Muscle of back (tissue), 13 donors: ENCODE results near the gene TPO. TPM values are rescaled to one million over a fixed set of nuclear protein-coding genes. Genes with fewer than 3 reads are reported as not detected.
"Not testable (repeated sequence)": the region's sequence is repeated elsewhere in the genome, so short reads cannot be mapped to it uniquely, and the experiment has no call there.

ENCODE experiments used
- DNase-seq, 3 donors: peaks; one replicate each; pipeline versions ENCODE4 v3.0.0 to v3.0.0-alpha.2; 2013
- long read RNA-seq, 9 donors: transcript quantifications; one replicate each; lab custom pipeline, GENCODE V29; 2026
- polyA plus RNA-seq, 10 donors: library from polyadenylated mRNA; unstranded; fragments of 120-200 nt; gene quantifications; one replicate each; pipeline ENCODE4 v1.2.1, GENCODE V29; 2013; ENCODE audit not compliant: insufficient read length in 10 of 10

TPO gene
- under 1 TPM; 0.04 to 0.68 (median 0.27) TPM for polyA plus RNA-seq
- long read RNA-seq, donor 1, result 0 reads
- long read RNA-seq, donor 2, result 0 reads
- long read RNA-seq, donor 3, result 0 reads
- long read RNA-seq, donor 4, result 0 reads
- long read RNA-seq, donor 5, result 0 reads
- long read RNA-seq, donor 6, result 0 reads
- long read RNA-seq, donor 7, result 0 reads
- long read RNA-seq, donor 8, result 0 reads
- long read RNA-seq, donor 9, result 0 reads

DNA sequence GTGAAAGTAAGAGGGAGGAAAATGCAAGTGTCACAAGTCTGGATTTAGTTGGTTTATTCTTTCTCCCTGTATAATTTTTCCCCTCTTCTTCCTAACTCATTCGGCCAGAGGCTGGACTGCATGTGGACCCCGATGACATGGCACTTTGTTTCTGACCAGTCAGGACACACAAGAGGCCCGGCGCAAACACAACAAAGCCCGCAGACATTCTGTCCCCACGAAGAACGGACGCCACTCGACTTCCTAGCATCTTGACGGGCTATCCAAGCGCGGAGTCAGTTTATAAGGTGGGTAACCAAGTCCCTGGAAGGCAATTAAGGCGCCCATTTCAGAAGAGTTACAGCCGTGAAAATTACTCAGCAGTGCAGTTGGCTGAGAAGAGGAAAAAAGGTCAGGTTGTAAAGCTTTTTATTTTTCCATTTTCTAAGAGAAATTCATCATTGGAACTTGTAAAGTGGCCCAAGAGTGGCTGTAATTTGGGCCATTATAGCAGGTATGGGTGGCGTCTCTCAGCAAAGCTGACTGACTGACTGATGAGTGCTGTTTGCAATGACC lies at the start of gene TPO:
TPO (plus strand) TSS at position 308 of the 555 bp plus-strand sequence. CDS start 946 bp downstream, outside the sequence.
- DNase-seq, result no peak

DNA sequence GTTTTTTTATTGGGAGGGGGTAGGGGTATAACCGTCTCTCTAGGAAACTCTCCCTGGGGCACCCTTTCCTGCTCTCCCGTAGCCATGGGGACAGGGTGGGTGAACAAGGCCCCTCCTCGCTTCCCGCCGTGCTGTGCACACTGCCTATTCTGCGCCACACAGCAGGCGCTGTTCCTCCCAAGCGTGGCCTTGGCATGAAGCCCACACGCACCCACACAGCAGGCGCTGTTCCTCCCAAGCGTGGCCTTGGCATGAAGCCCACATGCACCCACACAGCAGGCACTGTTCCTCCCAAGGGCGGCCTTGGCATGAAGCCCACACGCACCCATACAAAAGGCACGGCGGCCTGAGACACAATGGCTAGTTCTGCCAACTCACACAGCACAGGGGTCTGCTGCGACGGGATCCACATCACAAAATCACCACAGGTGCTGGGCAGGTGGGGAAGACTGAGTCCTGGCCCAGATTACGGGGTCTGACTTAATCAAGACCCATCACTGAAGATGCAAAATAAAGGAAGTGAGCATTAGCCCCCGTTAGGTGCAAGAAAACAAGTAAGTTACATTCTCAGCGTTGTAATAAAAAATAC lies 46.6 kb upstream of the TPO start:
- DNase-seq, result no peak

DNA sequence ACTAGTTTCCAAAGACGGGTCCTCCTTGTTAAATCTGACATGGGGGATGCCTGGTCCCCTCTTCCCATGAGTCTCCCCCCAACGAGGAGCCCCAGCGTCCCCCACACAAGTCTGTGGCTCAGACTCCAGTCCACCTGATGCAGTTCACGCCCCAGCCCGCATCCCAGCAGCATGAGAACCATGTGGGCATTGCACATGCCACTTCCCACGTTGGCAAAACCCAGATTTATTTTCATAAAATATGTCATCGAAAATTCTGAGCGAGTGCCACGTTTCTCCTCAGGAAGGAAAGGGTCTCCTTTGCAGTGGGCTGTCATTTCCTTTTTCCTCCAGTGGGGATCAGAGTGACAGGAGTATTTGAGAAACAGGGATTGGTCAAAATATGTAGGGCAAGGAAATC lies 45.7 kb upstream of the TPO start:
- no peak for DNase-seq

DNA sequence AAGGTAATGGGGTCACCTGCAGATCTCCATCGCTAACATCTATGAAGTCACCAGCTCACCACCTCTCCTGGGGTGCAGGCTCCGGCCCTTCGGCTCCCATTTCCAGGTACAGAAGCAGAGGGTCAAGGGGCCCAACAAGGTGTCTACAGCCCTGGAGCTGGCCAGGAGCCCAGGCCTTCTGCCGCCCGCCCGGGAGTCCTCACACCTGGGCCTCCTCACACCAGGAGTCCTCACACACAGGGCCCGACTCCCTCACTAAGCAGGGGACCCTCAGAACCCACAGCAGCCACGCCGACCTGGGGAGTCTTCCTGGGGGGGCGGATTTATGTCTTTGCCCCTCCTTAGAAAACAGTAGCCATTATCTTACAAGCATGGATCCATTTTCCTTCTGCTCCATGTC lies 43.4 kb upstream of the TPO start:
- DNase-seq, result no peak

DNA sequence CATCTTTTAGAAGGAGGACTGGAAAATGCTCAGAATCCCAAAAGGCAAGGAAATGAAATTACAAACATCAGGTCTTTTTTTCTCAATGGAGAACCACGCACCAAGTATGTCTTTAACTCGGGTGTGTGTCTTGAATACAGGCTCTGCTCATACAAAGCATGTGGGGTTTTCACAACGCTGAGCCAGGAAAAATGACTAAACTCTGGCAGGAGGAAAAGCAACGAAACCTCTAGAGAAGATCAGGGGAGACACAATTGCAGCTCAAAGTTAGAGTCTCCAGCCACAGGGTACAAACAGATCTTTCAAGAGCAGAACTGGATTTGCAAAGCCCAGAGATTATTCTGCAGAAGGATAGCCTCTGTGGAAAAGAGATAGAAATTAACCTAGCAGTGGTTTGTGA lies 42.8 kb upstream of the TPO start:
- DNase-seq, result peak; percentile 22 to 69 (median 35)

DNA sequence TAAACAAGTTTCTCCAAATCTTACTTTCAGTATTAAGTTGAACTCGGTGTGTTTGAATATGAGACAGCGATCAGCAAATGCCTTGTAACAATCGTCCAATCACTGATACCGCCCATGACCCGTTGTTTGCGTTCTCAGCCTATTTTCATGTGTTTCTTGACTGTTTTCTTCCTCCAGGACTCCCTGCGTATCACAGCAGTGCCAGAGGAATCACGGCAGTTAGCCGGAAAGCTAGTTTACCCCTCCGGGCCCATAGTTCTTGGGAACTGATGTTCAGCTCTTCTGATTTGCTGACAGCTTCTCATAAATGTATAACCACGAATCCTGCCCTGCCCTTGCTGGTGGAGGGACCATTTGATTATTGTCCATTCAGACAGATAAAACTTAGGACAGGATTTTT lies 42.2 kb upstream of the TPO start:
- peak in 2 of 3 donors; percentile 7 to 39 for DNase-seq

DNA sequence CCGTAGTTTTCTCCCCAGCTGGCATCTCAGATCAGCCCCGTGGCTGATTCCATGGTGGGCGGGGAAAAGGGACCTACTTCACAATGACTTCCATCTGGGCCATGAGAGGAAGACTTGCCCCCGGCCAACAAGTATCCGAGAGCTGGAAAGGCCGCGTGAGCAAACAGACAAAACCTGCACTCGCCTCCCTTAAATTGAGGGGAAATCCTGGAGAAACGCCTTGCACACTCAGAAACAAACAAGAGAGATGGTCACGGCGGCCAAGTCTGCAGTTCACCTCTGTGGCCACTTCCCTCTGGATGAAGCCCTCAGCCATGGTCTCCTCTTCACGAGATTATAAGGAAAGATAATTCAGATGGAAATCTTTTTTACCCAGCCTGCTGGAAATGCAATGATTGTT lies 39.4 kb upstream of the TPO start:
- DNase-seq, result no peak

DNA sequence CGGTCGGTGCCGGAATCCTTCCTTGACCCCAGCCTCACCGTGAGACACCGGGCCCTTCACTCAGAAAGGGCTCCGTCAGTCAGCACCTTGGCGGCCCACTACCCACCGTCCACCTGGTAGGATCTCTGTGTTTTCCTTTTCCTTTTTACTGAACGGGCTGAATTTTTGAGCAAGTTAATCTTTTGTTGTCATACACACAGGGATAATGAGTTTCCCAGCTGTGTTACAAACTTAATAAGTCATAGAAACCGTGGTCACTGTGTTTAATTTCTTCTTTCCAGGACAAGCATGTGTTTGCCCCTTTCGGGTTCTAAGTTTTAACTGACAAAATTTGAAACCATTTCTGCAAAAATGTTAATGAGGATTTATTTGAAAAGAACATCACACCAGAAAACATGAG lies 39.0 kb upstream of the TPO start:
- DNase-seq, result no peak

DNA sequence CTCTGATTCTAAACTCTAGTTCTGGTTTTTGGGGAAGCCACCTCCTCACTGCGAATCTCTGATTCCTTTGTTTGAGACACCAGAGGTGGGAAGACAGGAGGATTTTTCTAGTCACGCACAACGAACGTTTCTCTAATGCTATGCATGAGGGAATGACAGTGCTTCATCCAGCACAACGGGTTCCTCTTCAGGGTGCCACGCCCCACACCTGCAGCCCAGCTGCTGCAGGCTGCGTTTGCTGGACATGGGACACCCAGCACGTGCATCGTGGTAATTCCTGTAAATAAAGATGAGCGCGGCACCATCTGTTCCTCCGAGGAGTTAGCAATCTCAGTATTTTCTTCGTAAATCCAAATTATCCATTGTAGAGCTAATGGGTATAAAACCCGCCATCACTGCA lies 37.5 kb upstream of the TPO start:
- no peak for DNase-seq

DNA sequence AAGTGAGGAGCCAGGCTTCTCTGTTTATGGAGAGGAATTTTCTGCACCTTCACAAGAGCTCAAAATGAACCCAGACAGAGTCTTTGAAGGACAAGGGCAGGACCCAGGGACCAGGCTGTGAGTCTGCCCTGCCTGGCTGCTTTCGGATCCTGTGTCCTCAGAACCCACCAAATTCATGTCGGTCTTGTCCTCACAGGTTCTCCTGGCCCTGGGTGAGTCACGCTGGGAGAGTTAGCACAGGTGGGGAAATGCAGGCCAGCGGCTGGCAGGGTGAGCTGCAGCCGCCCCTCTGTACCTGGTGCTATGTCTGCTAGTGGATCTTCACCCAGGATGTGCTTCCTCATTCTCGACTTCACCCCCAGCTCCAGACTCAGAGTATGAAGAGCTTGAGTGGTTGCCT lies 35.8 kb upstream of the TPO start:
- no peak for DNase-seq

DNA sequence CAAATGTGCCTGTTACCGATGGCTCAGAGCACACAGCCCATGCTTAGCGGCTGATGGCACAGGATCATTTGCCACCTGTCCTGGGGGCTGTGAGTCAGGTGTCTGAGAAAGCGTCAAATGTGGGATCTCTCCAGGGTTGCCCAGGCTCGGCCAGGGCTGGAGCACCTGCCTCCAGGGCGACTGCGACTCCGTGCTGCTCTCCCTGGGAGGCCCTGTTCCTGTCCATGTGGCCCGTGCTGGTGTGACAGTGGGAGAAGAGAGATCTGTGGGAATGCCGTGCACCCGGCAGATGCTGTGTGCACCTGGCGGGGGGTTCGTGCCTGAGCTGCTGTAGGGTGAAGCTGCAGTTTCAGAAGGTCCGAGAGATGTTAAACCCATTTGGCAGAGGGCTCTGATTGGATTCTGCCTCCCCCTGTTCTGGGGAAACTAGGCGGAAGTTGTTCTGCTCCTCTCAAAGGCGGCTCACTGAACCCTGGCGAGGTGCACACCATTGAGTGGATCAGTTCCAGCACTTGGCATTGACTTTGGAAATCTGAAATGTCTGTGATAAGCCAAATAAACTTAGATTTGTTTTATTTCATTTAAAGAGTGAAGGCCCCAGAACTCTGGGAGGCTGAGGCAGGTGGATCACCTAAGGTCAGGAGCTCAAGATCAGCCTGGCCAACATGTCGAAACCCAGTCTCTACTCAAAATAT lies 34.7 kb upstream of the TPO start:
- DNase-seq, result no peak

DNA sequence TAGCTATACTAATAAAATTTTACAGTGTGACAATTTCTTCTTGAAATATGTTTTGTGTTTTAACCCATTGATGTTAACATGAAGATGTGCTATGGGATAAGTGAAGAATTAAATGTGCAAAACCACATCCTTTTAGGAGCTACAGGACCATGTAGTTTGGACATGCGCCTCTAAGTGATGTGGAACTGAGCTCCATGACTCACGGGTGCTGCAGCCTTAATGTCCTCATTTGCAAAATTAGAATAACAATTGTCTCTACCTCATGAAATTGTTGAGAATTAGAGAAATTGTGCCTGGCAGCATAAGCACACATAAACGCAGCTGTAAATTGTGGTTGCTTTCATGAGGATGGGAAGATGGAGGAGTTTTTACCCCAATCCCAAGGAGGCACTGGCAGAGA lies 31.6 kb upstream of the TPO start:
- DNase-seq, result no peak

DNA sequence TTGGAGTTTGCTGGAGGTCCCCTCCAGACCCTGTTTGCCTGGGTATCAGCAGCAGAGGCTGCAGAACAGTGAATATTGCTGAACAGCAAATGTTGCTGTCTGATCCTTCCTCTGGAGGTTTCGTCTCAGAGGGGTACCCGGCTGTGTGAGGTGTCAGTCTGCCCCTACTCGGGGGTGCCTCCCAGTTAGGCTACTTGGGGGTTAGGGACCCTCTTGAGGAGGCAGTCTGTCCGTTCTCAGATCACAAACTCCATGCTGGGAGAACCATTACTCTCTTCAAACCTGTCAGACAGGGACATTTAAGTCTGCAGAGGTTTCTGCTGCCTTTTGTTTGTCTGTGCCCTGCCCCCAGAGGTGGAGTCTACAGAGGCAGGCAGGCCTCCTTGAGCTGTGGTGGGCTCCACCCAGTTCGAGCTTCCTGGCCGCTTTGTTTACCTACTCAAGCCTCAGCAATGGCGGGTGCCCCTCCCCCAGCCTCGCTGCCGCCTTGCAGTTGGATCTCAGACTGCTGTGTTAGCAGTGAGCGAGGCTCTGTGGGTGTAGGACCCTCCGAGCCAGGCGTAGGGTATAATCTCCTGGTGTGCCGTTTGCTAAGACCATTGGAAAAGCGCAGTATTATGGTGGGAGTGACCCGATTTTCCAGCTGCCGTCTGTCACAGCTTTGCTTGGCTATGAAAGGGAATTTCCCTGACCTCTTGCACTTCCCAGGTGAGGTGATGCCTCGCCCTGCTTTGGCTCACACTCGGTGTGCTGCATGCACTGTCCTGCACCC lies 25.1 kb upstream of the TPO start:
- DNase-seq, result not testable (repeated sequence)

DNA sequence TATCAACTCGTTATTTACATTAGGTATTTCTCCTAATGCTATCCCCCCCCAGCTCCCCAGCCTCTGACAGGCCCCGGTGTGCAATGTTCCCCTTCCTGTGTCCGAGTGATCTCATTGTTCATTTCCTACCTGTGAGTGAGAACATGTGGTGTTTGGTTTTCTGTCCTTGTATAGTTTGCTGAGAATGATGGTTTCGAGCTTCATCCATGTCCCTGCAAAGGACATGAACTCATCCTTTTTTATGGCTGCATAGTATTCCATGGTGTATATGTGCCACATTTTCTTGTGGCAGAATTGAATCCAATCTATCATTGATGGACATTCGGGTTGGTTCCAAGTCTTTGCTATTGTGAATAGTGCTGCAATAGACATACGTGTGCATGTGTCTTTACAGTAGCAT lies 23.1 kb upstream of the TPO start:
- DNase-seq, result not testable (repeated sequence)

DNA sequence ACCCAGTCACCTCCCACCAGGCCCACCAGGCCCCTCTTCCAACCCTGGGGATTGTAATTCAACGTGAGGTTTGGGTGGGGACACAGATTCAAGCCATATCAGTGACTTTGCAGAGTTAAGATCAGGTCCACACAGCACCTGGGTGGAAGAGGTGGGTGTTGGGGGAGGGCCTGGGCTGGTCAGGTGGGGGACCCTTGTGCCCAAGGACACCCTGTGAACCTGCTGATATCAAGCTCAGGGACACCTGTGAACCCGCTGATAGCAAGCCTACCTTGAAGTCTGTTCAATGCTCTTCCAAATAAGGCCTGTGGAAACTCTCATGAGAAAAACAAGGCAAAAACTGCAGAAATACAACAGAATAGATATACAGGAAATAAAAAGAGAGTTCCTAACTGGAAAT lies 19.9 kb upstream of the TPO start:
- DNase-seq, result no peak

DNA sequence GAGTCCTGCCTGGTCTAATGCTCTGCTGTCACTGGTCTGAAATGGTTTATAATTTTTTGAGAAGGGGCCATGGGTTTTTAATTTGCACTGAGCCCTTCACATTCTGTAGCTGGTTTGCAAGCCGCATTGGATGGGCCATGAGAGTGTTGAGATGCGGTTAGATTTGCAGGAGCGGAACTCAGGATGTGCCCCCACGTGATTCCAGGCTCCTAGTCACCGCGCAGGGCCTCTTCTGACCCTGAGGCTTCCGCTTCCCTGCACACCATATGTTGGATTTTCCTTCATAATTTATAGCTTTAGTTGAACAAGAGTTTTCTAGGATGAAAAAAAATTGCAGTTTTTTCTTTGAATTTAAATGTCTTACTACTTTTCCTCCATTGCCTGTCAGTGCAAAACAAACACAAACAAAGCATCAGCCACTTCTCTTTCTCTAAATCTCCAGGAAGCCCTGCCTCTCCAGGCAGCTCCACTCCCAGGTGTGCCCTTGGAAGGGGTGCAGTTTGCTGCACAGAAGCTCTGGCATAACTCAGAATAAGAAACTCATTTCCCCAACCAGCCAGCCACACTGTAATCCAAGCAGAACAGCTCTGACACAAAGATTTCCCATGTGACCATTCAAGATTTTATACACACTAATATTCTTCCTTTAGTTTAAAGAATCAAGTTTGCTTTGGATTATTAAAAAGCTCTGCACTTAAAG lies 18.4 kb upstream of the TPO start:
- no peak for DNase-seq

DNA sequence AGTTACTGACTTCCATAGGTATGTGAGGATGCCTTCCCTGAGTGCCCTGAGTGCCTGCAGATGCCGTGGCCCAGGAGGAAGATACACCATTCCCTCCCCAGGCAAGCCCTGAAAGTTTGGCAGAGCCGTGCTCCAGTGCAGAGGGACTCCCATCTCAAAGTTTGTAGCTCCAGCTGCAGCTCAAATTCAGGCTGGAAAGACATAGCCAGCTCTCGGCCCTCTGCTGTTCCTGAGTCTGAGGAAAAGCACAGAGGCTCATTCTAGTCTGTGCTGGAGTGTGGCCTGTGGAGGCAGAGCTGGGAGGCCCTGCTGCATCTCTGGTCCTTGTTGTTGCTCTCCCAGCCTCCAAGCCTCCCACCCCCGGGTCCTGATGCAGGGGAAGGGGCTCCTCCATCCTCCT lies 15.9 kb upstream of the TPO start:
- peak in 2 of 3 donors; percentile 24 to 70 for DNase-seq

DNA sequence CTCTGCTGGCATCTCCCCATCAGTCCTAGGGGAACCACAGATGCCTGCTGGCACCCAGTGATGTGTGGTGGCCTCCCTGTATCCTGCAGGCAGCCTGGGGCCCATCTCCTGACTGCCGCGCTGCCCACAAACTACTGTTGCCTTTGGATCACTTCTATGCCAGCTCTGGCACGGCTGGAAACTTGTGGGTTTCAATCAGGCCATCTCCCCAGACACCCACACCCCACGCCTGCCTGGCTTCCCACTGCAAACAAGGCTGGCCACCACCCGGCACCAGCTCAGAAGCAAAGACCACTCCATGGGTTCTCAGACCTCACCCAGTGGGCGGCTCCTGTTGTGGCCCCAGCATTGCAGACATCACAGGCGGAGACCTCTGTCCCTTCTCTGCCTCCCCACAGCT lies 15.1 kb upstream of the TPO start:
- DNase-seq, result no peak

DNA sequence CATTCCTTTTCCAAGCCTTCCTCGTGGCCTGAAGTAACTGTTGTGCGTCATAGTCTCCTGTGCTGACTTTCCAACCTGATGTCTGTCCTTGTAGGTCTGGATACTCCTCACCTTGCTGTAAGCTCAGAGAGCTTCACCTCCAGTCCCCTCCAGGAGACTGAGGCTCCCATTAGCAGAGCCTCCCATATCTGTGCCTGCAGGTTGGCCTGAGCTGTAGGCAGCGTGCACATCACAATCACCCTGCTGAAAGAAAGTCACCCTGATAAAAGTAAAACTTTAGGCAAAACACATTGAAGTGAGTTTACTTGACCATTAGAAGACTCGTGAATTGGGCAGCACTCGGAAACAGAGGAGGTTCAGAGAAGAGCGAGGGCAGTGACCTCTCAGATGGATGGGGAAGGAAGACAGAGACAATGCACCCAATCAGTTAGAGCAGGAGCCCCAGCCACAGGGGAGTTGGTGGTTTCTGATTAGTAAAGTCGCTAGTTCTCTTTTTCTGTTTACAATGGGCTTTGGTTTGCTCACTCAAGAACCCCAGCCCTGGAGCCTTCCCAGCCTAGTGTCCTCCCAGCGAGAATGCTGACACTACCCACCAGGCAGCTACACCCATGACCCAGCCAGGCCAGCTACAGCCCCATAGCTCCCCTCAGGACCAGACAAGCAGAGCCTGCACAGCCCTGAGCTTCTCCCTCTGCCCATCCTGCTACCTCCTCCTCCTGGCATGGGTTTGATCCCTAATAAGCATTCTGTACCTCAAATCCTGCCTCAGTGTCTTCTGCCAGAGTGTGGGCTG lies 12.1 kb upstream of the TPO start:
- DNase-seq, result no peak

DNA sequence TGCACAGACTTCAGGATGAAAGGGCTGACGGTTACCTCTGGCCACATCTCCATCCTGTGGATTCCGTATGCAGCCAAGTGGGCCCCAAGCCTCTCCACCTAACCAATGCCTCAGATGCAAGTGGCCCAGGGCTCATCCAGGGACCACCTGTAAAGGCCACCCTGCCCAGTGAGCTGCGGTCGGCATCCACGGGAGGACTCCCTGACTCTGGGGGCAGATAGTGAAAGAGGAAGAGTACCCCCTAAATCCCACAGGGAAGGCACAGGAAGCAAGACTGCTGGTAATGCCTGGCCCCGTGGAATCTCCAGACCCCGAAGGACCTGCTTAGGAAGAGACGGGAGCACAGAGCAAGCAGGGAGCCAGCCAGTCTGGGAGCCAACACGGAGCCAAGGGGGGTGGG lies 11.2 kb upstream of the TPO start:
- no peak for DNase-seq

DNA sequence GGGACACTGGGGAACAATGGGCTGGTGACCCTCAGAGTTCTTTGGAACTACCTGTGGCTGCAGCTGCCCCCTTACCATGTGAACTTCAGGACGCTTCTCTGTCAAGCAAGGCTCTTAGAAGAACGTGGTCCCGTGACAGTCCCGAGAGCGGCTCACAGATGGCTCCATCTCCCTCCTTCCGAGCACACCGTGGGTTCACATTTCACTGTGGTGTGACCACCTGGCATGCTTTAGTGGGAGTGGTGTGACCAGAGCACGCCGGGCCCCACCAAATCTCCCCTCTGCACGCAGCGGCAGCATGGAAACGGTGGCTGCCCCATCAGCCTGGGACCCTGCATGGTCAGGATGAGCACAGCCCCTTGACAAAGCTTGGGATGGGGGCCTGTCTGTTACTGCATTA lies 9.7 kb upstream of the TPO start:
- no peak for DNase-seq
